ENCODE results near the gene PPP2R5A.
"Not testable (repeated sequence)": the region's sequence is repeated elsewhere in the genome, so short reads cannot be mapped to it uniquely, and the experiment has no call there.

Gene PPP2R5A

DNA sequence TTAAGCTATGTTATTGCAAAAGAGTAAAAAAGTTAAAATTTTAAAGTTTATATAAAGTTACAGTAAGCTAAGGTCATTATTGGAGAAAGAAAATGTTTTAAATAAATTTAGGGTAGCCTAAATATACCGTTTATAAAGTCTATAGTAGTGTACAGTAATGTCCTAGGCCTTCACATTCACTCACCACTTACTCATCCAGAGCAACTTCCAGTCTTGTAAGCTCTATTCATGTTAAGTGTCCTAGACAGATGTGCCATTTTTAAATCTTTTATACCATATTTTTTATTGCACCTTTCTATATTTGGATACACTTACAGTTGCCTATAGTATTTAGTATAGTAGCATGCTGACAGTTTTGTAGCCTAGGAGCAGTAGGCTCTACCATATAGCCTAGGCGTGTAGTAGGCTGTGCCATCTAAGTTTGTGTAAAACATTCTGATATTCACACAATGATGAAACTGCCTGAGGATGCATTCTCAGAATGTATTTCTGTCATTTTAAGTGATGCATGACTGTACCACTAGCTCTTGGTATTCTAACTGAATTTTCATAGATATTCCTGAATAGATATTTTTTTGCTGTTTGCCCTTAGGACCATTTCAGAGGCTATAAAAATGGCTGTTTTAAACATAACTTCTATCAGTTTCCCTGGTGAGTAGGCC, 26.8 kb downstream of the PPP2R5A start:
- in situ Hi-C loops (cut with HindIII; ENCODE audit: low pct_unique_long_range_greater_than_20kb, low sequenced_read_pairs): no loop called here
- DNase-seq (ENCODE audit: low read depth in 1 of 2, low spot score in 1 of 2): no peak
- TF ChIP-seq JUND (IDR thresholded peaks at IDR 0.05; ENCODE audit: low read depth): no peak

DNA sequence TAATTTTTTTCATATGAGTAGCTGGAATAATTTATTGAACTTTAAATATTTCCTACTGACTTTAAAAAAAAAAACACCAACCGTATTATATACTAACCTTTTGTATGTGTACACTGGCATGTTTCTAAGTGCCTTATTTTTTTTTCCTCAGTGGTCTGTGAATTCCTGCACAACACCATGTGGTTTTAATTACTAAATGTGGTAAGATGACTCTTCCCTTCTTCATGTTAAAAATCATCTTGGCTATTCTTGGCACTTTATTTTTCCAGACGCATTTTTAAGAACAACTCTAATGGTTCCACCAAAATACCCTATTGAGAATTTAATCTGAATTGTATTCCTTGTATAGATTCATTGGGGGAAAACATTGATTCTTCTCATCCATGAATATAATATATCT, 28.4 kb downstream of the PPP2R5A start:
- in situ Hi-C loops (cut with HindIII; ENCODE audit: low pct_unique_long_range_greater_than_20kb, low sequenced_read_pairs): no loop called here
- no peak for DNase-seq (ENCODE audit: low read depth in 1 of 2, low spot score in 1 of 2)
- TF ChIP-seq JUND (IDR thresholded peaks at IDR 0.05; ENCODE audit: low read depth): no peak

DNA sequence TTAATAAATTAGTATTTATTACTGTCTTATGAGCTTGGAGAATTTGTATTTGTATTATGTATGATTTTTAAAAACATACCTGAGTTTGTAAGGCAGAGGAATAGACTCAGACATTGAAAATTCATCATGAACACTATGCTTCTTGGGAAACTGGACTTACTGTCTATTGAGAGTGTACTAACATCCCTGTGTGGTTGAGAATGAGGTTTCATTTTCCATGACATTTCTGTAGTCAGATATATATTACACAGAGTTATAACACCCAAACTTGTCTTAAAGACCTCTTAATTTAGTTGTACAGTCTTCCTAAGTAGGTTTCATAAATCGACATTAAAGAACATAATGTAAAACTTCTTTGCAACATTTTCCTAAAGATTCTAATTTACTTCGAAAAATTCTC, 30.0 kb downstream of the PPP2R5A start:
- no peak for TF ChIP-seq JUND (IDR thresholded peaks at IDR 0.05; ENCODE audit: low read depth)
- in situ Hi-C loops (cut with HindIII; ENCODE audit: low pct_unique_long_range_greater_than_20kb, low sequenced_read_pairs): no loop called here
- DNase-seq (ENCODE audit: low read depth in 1 of 2, low spot score in 1 of 2): no peak

DNA sequence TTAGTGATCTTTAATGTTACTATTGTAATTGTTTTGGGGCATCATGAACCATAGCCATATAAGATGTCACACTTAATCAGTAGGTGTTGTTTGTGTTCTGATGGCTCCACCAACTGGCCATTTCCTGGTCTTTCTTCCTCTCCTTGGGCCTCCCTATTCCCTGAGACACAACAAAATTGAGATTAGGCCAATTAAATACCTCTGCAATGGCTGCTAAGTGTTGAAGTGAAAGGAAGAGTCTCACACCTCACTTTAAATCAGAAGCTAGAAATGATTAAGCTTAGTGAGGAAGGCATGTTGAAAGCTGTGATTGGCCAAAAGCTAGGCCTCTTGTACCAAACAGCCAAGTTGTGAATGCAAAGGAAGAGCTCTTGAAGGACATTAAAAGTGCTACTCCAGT, 30.7 kb downstream of the PPP2R5A start:
- in situ Hi-C loops (cut with HindIII; ENCODE audit: low pct_unique_long_range_greater_than_20kb, low sequenced_read_pairs): no loop called here
- no peak for TF ChIP-seq JUND (IDR thresholded peaks at IDR 0.05; ENCODE audit: low read depth)
- peak in 1 of 2 experiments; percentile 71 for DNase-seq (ENCODE audit: low read depth in 1 of 2, low spot score in 1 of 2)

DNA sequence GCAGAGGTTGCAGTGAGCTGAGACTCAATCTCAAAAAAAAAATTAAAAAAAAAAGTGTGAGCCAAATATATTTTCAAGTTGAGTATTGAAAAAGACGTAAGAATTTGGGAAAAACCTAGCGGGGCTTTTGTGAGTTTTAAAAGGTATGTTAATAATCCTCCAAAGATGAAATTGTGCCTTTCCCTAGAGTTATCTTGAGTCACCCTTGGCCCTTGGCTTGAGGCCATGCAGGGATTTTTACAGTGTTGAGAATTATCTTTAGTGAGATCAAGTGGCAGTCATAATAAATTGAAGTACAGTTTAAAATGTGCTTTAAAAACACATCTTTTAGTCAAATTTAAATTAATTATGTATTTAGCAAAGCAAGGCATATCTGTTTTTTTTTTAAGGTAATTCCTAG, 32.7 kb downstream of the PPP2R5A start:
- no peak for TF ChIP-seq JUND (IDR thresholded peaks at IDR 0.05; ENCODE audit: low read depth)
- in situ Hi-C loops (cut with HindIII; ENCODE audit: low pct_unique_long_range_greater_than_20kb, low sequenced_read_pairs): no loop called here
- no peak for DNase-seq (ENCODE audit: low read depth in 1 of 2, low spot score in 1 of 2)

DNA sequence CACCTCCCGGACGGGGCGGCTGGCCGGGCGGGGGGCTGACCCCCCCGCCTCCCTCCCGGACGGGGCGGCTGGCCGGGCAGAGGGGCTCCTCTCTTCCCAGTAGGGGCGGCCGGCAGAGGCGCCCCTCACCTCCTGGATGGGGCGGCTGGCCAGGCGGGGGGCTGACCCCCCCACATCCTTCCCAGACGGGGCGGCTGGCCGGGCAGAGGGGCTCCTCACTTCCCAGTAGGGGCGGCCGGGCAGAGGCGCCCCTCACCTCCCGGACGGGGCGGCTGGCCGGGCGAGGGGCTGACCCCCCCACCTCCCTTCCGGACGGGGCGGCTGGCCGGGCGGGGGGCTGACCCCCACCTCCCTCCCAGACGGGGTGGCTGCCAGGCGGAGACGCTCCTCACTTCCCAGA, 35.8 kb downstream of the PPP2R5A start:
- in situ Hi-C loops (cut with HindIII; ENCODE audit: low pct_unique_long_range_greater_than_20kb, low sequenced_read_pairs); DNase-seq (ENCODE audit: low read depth in 1 of 2, low spot score in 1 of 2): not testable (repeated sequence)

DNA sequence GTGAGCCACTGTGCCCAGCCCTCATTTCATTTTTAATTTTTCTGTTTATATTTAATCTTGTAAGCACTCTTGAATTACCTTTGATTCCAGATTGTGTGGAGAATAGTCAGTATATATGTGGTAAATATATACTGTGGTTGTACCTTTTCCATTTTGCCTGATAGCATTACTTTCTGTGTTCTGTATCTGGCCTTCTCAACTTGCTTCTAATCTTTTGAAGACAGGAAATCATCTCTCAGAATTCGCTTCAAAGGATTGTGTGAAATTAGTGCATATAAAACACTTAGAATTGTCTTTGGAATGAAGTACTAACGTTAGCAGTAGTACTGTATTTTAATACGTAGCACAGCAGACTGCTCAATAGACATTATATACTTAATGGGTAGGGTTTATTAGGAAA, 37.9 kb downstream of the PPP2R5A start:
- TF ChIP-seq JUND (IDR thresholded peaks at IDR 0.05; ENCODE audit: low read depth): no peak
- DNase-seq (ENCODE audit: low read depth in 1 of 2, low spot score in 1 of 2): no peak
- in situ Hi-C loops (cut with HindIII; ENCODE audit: low pct_unique_long_range_greater_than_20kb, low sequenced_read_pairs): no loop called here

DNA sequence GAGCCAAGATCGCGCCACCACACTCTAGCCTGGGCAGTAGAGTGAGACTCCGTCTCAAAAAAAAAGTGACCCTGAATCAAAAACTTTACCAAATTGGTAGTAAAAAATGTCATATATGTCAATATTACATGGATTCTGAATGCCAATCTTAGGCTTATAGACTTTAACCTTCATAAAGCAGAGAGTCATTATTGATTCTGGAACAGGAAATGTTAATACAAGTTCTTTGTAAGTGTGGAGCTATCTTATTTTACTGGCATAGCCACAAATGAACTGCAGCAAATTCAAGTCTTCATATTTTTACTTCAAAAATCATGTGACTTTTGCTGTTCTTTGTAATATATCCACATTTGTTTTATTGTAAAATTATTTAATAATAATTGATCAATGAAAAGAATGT, 41.3 kb downstream of the PPP2R5A start:
- TF ChIP-seq JUND (IDR thresholded peaks at IDR 0.05; ENCODE audit: low read depth): no peak
- in situ Hi-C loops (cut with HindIII; ENCODE audit: low pct_unique_long_range_greater_than_20kb, low sequenced_read_pairs): no loop called here

DNA sequence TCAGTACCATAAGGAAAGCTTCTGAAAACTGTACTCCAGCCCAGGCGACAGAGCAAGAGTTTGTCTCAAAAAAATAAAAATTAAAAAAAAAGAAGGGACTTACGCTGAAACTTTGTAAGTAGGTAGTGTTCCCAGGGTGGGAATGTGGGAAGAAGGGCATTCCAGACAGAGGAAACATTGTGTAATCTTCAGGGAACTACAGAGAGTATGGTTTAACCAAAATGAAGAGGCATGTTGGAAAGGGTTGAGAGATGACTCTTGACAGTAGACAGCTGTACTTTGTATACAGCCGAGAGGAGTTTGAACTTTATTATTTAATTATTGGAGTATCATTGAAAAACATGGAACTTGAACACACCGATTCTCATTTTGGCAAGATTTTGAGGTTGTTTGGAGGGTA, 43.0 kb downstream of the PPP2R5A start:
- no peak for TF ChIP-seq JUND (IDR thresholded peaks at IDR 0.05; ENCODE audit: low read depth)
- in situ Hi-C loops (cut with HindIII; ENCODE audit: low pct_unique_long_range_greater_than_20kb, low sequenced_read_pairs): no loop called here
- no peak for DNase-seq (ENCODE audit: low read depth in 1 of 2, low spot score in 1 of 2)

More for the DNA sequence above, 41.3 kb downstream of the PPP2R5A start:
- DNase-seq (ENCODE audit: low read depth in 1 of 2, low spot score in 1 of 2): no peak

DNA sequence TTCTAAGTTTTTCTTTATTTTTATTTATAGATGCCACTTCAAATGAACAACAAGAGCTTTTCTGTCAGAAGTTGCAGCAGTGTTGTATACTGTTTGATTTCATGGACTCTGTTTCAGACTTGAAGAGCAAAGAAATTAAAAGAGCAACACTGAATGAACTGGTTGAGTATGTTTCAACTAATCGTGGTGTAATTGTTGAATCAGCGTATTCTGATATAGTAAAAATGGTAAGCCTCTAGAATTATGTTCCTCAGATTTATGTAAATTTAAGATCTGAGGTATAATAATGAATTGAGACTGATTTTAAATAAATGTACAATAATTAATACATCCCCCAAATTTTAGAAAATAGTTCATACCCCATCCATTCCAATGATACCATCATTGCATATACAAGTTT, 43.9 kb downstream of the PPP2R5A start:
- no peak for TF ChIP-seq JUND (IDR thresholded peaks at IDR 0.05; ENCODE audit: low read depth)
- in situ Hi-C loops (cut with HindIII; ENCODE audit: low pct_unique_long_range_greater_than_20kb, low sequenced_read_pairs): no loop called here
- DNase-seq (ENCODE audit: low read depth in 1 of 2, low spot score in 1 of 2): no peak

DNA sequence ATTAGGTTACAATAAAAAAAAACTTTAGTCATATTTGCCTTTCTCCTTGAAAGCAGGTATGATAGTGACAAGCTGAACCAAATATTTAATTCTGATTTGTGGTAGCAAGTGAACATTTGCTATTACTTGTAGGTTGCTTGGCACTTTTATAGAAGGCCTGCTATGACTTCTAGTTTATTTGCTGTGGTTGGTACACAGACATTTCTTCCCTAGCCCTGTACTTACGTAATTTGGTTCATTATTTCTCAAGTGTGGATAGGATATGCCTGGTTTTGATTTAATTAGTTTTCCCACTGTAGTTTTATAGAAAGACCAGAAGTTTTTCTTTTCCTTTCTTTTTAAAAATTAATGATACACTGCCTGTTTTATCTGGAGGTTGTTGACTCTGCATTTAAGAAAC, 55.9 kb downstream of the PPP2R5A start:
- no peak for DNase-seq (ENCODE audit: low read depth in 1 of 2, low spot score in 1 of 2)
- TF ChIP-seq JUND (IDR thresholded peaks at IDR 0.05; ENCODE audit: low read depth): no peak
- in situ Hi-C loops (cut with HindIII; ENCODE audit: low pct_unique_long_range_greater_than_20kb, low sequenced_read_pairs): no loop called here

DNA sequence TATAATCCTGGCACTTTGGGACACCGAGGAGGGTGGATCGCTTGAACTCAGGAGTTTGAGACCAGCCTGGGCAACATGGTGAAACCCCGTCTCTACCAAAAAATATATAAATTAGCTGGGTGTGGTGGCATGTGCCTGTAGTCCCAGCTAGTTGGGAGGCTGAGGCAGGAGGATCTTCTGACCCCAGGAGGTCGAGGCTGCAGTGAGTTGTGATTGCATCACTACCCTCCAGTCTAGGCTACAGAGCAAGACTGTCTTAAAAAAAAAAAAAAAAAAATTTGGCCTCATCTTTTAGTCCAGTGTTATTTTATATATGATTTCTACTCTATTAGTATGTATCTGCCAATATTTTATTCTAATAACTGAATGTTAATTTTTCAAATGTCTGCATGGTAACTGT, 59.7 kb downstream of the PPP2R5A start:
- no peak for DNase-seq (ENCODE audit: low read depth in 1 of 2, low spot score in 1 of 2)
- TF ChIP-seq JUND (IDR thresholded peaks at IDR 0.05; ENCODE audit: low read depth): no peak
- in situ Hi-C loops (cut with HindIII; ENCODE audit: low pct_unique_long_range_greater_than_20kb, low sequenced_read_pairs): no loop called here

DNA sequence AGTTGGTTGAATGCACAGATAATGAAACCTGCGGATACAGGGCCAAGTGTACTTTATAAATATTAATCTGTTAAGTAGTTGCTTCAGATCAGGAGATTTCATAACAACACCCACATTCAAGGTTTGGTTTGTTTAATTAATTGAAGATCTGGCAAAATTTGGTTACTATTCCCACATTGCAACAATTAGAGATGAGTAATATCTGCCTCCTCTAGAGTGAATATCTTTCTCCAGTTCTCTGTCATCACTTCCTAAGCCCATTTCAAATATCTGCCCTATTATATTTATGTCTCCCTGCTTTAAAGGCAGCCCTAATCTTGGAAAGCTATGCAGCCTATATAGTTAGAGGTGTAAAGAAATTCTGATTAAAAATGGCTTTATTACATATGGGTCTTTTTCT, 61.4 kb downstream of the PPP2R5A start:
- in situ Hi-C loops (cut with HindIII; ENCODE audit: low pct_unique_long_range_greater_than_20kb, low sequenced_read_pairs): no loop called here
- DNase-seq (ENCODE audit: low read depth in 1 of 2, low spot score in 1 of 2): no peak

More for the DNA sequence above, 61.4 kb downstream of the PPP2R5A start:
- no peak for TF ChIP-seq JUND (IDR thresholded peaks at IDR 0.05; ENCODE audit: low read depth)
